ENCODE data around the gene BEND7.
"Not testable (repeated sequence)": the region's sequence is repeated elsewhere in the genome, so short reads cannot be mapped to it uniquely, and the experiment has no call there.

The BEND7 gene

DNA sequence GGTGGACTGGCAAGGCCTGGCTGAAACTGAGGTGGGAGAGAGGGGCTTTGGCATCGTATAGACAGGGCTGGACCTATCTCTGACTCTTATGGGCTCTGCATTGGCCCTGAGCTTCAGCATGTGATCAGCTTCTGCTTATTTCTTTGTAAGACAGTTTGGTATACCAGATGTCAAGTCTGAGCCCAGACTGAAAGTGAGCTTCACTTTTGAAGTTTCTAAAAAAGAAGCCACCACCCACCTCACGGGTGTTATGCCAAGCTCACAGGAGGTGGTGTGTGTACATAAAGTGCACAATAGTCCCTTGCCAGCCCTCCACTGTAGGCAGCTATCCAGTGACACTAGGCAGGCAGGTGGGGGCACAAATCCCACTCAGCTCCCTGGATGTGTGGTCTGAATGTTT is 112.1 kb downstream of the BEND7 start:
- no peak for DNase-seq

DNA sequence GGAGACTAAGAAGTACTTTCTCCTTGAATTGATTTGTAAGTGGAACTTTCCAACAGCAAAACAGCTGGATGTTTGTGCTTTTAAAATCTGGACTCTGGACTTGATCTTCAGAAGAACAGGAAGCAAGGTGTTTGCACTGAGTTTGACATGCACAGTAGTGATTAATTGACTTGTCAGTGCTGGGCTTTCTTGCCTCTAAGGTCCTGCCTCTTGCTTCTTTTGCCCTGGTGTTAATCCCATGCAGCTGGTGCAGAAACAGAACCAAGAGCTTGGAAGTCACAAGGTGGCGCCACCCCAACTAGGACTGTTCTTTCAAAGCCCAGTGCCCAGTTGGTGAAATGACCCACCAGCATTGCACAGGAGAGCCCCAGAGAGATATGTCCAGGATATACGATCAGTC is 114.0 kb downstream of the BEND7 start:
- DNase-seq = no peak

DNA sequence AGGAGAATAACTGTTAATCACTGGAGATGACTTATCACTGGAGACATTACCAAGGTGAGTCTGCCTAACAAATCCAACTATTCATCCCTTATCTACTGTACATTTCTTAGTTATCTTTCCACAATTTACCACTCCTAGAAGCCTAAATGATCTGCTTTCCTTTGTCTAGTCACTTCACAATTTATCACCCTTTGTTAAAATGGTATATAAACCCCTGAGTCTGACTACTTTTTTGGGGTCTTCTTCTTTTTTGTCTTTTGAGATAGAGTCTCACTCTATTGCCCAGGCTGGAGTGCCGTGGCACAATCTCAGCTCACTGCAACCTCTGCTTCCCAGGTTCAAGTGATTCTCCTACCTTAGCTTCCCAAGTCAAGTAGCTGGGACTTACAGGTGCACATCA is 114.7 kb downstream of the BEND7 start:
- DNase-seq = no peak

DNA sequence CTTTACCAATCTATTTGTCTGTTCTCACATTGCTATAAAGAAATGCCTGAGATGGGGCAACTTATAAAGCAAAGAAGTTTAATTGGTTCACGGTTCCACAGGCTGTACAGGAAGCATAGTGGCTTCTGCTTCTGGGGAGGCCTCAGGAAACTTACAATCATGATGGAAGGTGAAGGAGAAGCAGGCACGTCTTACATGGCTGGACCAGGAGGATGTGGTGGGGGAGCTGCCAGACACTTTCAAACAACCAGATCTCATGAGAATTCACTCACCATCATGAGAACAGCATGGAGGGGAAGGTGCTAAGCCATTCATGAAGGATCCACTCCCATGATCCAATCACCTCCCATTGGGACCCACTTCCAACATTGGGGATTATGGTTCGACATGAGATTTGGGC is 115.9 kb downstream of the BEND7 start:
- no peak for DNase-seq

DNA sequence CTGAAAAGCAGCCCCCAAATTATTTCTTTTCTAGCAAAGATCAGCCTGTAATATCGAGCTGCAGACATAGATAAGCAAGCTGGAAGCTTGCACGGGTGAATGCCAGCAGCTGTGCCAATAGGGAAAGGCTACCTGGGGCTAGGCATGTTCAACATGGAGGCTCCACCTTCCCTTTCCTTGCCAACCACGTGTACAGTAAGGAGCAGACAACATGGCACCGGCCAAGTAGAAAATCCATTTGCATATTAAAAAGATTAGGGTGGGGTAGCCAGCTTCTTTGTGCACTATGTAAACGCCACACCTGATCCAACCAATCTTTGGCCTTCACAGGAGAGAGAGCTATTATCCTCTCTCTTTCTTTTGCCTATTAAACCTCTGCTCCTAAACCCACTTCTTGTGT is 124.0 kb downstream of the BEND7 start:
- no peak for DNase-seq

DNA sequence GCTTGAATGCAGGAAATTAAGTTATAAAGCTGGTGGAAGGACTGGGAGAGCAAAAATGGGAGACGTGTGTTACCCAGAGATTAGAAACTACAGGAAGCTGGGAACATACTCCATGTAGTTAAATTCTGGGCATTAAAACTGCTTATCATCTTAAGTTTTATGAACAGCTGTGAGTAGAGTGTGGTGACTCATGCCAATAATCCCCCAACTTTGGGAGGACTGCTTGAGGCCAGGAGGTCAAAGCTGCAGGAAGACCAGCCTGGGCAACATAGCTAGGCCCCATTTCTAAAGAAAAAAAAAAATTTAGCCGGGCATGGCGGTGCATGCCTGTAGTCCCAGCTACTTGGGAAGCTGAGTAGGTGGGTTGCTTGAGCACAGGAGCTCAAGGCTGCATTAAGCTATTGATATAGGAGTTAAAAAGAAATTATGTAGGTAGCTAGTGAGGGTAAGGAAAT is 124.5 kb downstream of the BEND7 start:
- DNase-seq = no peak

DNA sequence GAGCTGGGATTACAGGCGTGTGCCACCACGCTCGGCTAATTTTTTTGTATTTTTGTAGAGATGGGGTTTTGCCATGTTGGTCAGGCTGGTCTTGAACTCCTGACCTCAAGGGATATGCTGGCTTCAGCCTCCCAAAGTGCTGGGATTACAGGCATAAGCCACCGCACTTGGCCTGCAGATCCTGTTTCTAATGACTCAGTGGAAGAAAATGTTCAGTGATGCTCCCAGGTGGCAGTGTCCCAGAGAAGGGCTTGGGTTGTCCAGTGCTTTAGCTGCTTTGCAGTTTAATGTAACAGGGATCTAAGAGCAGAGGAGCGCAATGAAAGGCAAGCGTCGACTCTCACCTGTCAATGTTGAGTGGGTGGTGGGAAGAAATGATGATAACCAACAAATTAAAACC is 125.4 kb downstream of the BEND7 start:
- DNase-seq = not testable (repeated sequence)

DNA sequence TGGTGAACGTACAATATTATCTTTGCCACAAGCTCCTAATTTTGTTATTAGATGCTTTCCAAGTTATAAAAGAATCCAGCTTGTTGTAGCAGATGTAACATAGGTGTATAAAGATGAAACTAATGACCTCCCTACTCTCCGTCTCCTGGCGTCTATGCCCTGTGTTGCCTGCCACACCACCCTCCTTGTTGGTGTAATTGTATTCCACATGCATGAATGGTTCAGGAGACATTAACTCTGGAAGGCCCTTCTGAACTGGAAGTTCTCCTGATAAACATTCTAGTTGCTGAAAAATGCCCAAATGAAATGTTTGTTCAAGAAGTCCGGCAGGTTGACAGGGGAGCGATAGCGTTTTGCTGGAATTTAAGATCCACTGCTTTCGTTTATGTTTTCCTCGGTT is 126.8 kb downstream of the BEND7 start:
- no peak for DNase-seq

DNA sequence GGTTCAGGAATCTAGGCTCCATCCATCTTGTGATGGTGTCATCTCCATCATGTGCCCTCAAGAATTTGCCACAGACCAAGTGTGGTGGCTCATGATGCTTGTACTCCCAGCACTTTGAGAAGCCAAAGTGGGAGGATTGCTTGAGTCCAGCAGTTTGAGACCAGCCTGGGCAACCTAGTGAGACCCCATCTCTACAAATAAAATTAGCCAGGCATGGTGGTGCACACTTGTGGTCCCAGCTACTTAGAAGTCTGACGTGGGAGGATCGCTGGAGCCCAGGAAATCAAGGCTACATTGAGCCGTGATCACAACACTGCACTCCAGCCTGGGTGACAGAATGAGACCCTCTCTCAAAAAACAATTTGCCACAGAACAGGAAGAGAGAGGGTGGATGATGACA is 127.7 kb downstream of the BEND7 start:
- DNase-seq = no peak

DNA sequence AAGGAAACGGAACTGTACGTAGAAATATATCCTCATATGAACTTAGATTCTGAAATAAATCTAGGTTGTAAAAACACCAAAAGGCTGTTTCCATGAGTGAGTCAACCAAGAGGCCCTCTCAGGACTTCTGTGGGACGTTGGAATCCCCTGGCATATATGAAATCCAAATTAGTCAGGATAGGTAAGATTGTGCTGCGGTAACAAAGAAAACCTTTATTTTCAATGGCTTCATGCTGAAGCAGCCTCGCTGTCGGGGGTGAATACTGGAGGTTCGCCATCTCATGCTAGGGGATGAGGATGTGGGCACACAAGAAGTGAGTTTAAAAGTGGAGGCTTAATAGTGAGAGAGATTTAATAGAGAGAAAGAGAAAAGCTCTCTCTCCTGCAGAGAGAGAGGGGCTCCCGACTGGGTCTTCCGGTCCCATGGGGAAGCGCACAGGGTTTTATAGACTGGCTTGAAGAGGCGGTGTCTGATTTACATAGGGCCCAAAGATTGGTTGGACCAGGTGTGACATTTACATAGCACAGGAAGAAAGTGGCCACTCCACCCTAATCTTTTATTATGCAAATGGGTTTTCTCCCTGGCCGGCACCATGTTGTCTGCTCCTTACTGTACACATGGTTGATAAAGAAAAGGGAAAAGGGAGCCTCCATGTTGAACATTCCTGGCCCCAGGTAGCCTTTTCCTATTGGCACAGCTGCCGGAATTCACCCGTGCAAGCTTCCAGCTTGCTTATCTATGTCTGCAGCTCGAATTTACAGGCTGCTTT is 128.4 kb downstream of the BEND7 start:
- DNase-seq = no peak

DNA sequence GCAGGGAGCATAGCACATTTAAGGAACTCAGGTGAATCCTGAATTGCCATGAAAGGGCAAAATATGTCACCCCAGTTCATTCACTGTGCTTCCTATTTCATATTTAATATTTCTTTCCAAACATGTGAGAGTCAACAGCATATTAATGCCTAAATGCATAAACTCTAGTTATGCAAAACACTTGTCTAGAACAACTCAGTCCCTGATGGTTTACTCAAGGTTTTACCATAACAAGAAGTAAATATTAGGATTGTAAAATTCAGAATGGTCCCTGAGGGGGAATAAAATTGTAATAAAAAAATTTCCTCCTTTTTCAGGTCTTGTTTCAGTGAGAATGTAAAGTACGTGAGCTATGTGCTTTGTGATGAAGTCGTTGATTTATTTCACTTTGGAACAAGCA is 129.1 kb downstream of the BEND7 start:
- DNase-seq = no peak

DNA sequence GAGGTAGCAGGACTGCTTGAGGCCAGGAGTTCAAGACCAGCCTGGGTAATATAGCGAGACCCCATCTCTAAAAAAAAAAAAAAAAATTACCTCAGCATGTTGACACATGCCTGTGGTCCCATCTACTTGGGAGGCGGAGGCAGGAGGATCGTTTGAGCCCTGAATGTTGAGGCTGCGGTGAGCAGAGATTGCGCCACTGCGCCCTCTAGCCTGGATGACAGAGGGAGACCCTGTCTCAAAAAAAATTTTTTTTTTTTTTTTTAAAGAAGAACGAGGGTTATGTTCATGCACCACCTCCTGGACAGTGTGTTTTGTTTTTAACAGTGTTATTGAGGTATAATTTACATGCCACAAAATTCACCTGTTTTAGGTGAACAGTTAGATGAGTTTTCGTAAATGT is 129.6 kb downstream of the BEND7 start:
- DNase-seq = no peak

DNA sequence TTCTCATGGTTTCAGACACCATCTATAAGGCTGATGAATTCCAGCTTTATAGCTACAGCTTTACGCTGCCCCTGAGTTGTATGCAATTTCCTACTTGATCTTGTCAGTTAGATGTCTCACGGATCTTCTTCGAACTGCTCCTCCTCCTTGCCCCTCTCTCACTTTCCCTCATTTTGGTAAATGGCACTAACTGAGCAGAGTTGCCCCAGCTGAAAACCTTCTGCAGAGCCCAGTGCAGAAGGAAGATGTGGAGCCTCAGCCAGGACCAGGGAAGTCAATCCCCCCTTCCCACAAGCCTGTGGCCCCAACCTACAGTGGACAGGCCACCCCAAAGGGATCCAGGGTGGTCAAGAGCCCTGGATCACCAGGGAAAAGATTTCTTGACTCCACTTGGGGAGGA is 131.8 kb downstream of the BEND7 start:
- no peak for DNase-seq

DNA sequence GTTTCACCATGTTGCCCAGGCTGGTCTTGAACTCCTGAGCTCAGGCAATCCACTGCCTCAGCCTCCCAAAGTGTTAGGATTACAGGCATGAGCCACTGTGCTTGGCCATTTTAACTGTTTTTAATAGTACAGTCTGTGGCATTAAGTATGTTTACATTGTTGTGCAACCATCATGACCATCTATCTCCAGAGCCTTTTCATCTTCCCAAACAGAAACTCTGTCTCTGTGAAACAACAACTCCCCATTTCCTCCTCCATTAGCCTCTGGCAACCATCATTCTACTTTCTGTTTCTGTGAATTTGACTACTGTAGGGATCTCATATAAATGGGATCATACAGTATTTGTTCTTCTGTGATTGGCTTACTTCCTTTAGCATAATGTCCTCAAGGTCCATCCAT is 132.4 kb downstream of the BEND7 start:
- DNase-seq = no peak

DNA sequence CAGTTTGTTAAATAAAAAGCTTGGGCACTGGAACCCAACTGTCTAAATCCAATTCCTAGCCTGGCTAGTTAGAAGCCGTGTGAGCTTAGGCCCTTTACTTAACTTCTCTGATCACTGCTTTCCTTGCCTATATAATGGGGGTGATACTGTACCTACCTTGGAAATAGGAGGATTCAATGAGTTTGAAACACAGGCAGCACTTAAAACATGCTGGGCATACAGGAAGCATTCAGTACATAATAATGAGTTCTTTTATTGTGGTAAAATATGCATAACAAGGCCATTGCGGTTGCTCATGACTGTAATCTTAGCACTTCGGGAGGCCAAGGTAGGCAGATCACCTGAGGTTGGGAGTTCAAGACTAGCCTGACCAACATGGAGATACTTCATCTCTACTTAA is 133.3 kb downstream of the BEND7 start:
- no peak for DNase-seq

DNA sequence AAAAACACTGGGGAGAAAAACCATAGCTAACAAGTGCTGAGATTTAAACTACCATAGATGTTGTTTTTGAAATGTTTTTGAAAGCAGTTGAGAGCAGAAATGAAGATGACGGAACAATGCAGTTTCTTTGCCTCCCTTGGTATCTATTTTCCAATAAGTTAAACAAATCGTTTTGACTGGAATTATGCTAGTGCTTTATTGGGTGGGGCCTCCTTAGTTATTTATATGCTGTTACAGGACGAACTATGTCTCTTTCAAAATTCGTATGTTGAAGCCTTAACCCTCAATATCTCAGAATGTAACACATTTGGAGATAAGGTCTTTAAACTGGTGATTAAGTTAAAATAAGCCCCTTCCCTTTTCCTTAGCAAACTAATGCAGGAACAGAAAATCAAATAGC is 135.2 kb downstream of the BEND7 start:
- no peak for DNase-seq

DNA sequence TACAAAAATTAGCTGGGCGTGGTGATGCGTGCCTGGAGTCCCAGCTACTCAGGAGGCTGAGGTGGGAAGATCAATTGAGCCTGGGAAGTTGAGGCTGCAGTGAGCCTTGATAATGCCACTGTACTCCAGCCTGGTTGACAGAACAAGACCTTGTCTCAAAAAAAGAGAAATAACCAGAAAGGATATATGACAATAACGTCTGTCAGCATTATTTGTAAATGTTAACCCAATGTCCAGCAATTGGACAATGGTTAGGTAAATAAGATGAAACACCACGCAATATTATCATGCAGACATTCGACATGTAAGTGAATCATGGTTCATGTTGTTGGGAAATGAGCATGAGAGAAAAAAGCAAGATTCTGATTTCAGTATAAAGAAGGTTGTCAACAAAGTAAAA is 136.1 kb downstream of the BEND7 start:
- no peak for DNase-seq

Data from NCI-H524 treated with DMSO at 0.1 percent for 48 hours (cell line).